Measurements from ENCODE around the gene CHRNA1. TPM values are rescaled to one million over a fixed set of nuclear protein-coding genes. Genes with fewer than 3 reads are reported as not detected.

CHRNA1 gene
- polyA plus RNA-seq, 1 of the 3 experiments (the other 2 are of a cell fraction), result 0.02 TPM

DNA sequence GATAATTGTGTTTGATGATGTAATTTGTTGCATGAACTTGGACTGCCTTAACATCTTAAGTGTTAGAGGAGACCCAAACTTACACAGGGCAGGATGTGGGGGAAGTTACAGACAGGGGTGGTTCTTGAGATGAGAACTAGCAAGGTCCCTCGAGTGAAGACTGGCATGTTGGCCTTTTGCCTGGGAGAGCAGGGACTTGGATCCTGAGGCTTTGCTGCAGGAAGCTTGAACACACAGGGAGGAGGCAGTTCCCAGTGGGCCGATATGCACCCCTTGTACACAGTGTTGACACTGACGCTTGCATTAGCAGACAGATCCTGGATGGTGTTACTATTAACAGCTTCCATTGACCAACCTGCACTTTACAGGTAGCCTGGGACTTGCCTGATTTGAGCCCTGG lies 47.5 kb downstream of the CHRNA1 start:
- no peak overlapping the region for H3K4me2 ChIP-seq
- H3K4me1 ChIP-seq (ENCODE audit: control insufficient read depth in 1 of 2, insufficient read depth in 2 of 2, low read depth in 1 of 2, low read length in 1 of 2), result no peaks in the 10 kb centered on the region
- no peak overlapping the region for H2AFZ ChIP-seq (ENCODE audit: low read depth)
- H3K79me2 ChIP-seq (ENCODE audit: insufficient read depth), result no peaks in the 10 kb centered on the region
- H3K27me3 ChIP-seq (ENCODE audit: insufficient read depth), result no peaks in the 10 kb centered on the region
- 33% methylated on average over 1 of the region's 3 CpGs for WGBS (ENCODE audit: low lambda C conversion rate)
- H3K36me3 ChIP-seq (replicated peaks in 1 of 2; ENCODE audit: control insufficient read depth in 1 of 2, insufficient read depth in 2 of 2, low read length in 1 of 2), result no peaks in the 10 kb centered on the region
- H3K4me3 ChIP-seq (ENCODE audit: low read depth in 2 of 2, low read length in 1 of 2), result no peak overlapping the region
- H3F3A ChIP-seq (replicated peaks; ENCODE audit: insufficient read depth), result no peaks in the 10 kb centered on the region
- POLR2A ChIA-PET, result no interaction called here
- no peak overlapping the region for H3K9ac ChIP-seq
- no peak overlapping the region for H3K27ac ChIP-seq (ENCODE audit: low read depth in 2 of 2, low read length in 1 of 2)
- H4K20me1 ChIP-seq (ENCODE audit: insufficient read depth), result no peaks in the 10 kb centered on the region
- TF ChIP-seq, protein P1, sequence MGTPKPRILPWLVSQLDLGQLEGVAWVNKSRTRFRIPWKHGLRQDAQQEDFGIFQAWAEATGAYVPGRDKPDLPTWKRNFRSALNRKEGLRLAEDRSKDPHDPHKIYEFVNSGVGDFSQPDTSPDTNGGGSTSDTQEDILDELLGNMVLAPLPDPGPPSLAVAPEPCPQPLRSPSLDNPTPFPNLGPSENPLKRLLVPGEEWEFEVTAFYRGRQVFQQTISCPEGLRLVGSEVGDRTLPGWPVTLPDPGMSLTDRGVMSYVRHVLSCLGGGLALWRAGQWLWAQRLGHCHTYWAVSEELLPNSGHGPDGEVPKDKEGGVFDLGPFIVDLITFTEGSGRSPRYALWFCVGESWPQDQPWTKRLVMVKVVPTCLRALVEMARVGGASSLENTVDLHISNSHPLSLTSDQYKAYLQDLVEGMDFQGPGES (IDR thresholded peaks at IDR 0.05; ENCODE audit: low read depth, low read length), result no peak
- TF ChIP-seq, protein P2, sequence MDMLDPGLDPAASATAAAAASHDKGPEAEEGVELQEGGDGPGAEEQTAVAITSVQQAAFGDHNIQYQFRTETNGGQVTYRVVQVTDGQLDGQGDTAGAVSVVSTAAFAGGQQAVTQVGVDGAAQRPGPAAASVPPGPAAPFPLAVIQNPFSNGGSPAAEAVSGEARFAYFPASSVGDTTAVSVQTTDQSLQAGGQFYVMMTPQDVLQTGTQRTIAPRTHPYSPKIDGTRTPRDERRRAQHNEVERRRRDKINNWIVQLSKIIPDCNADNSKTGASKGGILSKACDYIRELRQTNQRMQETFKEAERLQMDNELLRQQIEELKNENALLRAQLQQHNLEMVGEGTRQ (IDR thresholded peaks at IDR 0.05; ENCODE audit: borderline replicate concordance, low read depth, low read length), result no peak
- TF ChIP-seq TAF1 (IDR thresholded peaks at IDR 0.05; ENCODE audit: borderline replicate concordance, low read depth, low read length) (no peak), SMC3 (IDR thresholded peaks at IDR 0.05; ENCODE audit: low read depth, low read length) (no peak), EP300 (IDR thresholded peaks at IDR 0.05; ENCODE audit: borderline replicate concordance in 1 of 2, low read depth in 1 of 2, low read length in 1 of 2) (no peak), FOXM1 (IDR thresholded peaks at IDR 0.05; ENCODE audit: low read depth) (no peak), SIN3A (IDR thresholded peaks at IDR 0.05; ENCODE audit: borderline replicate concordance, low read depth, low read length) (no peak), FOXJ3 (CRISPR knock-in tag; IDR thresholded peaks at IDR 0.05) (no peak), NFIC (IDR thresholded peaks at IDR 0.05; ENCODE audit: borderline replicate concordance) (no peak), POLR2AphosphoS5 (IDR thresholded peaks at IDR 0.05; ENCODE audit: low read depth, low read length) (no peak), MXI1 (IDR thresholded peaks at IDR 0.05; ENCODE audit: low read depth, low read length) (no peak), ELF1 (IDR thresholded peaks at IDR 0.05) (no peak)
- TF ChIP-seq, protein P3, sequence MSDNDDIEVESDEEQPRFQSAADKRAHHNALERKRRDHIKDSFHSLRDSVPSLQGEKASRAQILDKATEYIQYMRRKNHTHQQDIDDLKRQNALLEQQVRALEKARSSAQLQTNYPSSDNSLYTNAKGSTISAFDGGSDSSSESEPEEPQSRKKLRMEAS (IDR thresholded peaks at IDR 0.05; ENCODE audit: low read depth), result no peak
- TF ChIP-seq, protein P4, sequence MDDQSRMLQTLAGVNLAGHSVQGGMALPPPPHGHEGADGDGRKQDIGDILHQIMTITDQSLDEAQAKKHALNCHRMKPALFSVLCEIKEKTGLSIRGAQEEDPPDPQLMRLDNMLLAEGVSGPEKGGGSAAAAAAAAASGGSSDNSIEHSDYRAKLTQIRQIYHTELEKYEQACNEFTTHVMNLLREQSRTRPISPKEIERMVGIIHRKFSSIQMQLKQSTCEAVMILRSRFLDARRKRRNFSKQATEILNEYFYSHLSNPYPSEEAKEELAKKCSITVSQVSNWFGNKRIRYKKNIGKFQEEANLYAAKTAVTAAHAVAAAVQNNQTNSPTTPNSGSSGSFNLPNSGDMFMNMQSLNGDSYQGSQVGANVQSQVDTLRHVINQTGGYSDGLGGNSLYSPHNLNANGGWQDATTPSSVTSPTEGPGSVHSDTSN (IDR thresholded peaks at IDR 0.05), result no peak
- no peaks in the 10 kb centered on the region for H3K9me2 ChIP-seq
- CTCF ChIA-PET, result interaction anchor here (7.3 kb wide), 1 partner anchor 18 kb away, joined by 55 read pairs; no protein-coding TSS in a partner anchor
- H3K9me3 ChIP-seq, result no peaks in the 10 kb centered on the region
- no peak for DNase-seq

DNA sequence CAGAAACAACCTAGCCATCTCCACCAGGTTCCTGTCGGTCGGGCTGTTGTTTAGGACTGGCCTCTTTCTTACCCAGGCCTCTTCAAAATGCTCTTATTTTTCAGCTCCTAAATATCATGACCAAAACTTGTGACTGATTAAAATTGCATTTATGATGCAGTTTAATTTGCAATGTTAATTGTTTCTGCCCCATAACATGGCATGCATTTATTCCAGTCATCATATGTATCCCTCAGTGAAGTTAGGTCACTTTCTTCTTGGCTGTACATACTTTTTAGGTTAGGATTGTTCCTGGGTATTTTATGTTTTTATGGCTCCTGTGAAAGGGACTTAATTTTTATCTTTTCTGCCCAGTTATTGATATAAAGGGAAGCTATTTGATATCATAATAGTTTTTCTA lies 50.6 kb downstream of the CHRNA1 start:
- H3K9ac ChIP-seq, result no peak overlapping the region
- H3K79me2 ChIP-seq (ENCODE audit: insufficient read depth), result no peaks in the 10 kb centered on the region
- no peak overlapping the region for H3K27ac ChIP-seq (ENCODE audit: low read depth in 2 of 2, low read length in 1 of 2)
- WGBS (ENCODE audit: low lambda C conversion rate), result 93% methylated on average over 2 of the region's 2 CpGs
- no peaks in the 10 kb centered on the region for H4K20me1 ChIP-seq (ENCODE audit: insufficient read depth)
- H2AFZ ChIP-seq (ENCODE audit: low read depth), result no peak overlapping the region
- no peaks in the 10 kb centered on the region for H3K27me3 ChIP-seq (ENCODE audit: insufficient read depth)
- no peaks in the 10 kb centered on the region for H3K9me2 ChIP-seq
- no peak overlapping the region for H3K4me2 ChIP-seq
- no peaks in the 10 kb centered on the region for H3F3A ChIP-seq (replicated peaks; ENCODE audit: insufficient read depth)
- TF ChIP-seq SMC3 (IDR thresholded peaks at IDR 0.05; ENCODE audit: low read depth, low read length) (no peak), GABPA (IDR thresholded peaks at IDR 0.05; ENCODE audit: low read depth) (no peak), MEF2A (IDR thresholded peaks at IDR 0.05; ENCODE audit: borderline replicate concordance, low read depth) (no peak), TAF1 (IDR thresholded peaks at IDR 0.05; ENCODE audit: borderline replicate concordance, low read depth, low read length) (no peak), EP300 (IDR thresholded peaks at IDR 0.05; ENCODE audit: borderline replicate concordance in 1 of 2, low read depth in 1 of 2, low read length in 1 of 2) (no peak), FOXM1 (IDR thresholded peaks at IDR 0.05; ENCODE audit: low read depth) (no peak)
- TF ChIP-seq, protein P1 (IDR thresholded peaks at IDR 0.05; ENCODE audit: low read depth, low read length), result no peak
- H3K4me1 ChIP-seq (ENCODE audit: control insufficient read depth in 1 of 2, insufficient read depth in 2 of 2, low read depth in 1 of 2, low read length in 1 of 2), result no peaks in the 10 kb centered on the region
- no peak overlapping the region for H3K4me3 ChIP-seq (ENCODE audit: low read depth in 2 of 2, low read length in 1 of 2)
- H3K9me3 ChIP-seq, result no peaks in the 10 kb centered on the region
- no peak for DNase-seq
- CTCF ChIA-PET, result interaction anchor here (1.3 to 7.3 kb wide), 2 partner anchors 15 to 35 kb away, joined by 4 to 55 read pairs; no protein-coding TSS in a partner anchor
- no peaks in the 10 kb centered on the region for H3K36me3 ChIP-seq (replicated peaks in 1 of 2; ENCODE audit: control insufficient read depth in 1 of 2, insufficient read depth in 2 of 2, low read length in 1 of 2)
- POLR2A ChIA-PET, result no interaction called here
